DMS53 (cell line): ENCODE results near the gene ZFYVE28.

Source experiments
- DNase-seq: peaks from one replicate; lab custom pipeline; 2025; lab: John Stamatoyannopoulos, UW

The ZFYVE28 gene

DNA sequence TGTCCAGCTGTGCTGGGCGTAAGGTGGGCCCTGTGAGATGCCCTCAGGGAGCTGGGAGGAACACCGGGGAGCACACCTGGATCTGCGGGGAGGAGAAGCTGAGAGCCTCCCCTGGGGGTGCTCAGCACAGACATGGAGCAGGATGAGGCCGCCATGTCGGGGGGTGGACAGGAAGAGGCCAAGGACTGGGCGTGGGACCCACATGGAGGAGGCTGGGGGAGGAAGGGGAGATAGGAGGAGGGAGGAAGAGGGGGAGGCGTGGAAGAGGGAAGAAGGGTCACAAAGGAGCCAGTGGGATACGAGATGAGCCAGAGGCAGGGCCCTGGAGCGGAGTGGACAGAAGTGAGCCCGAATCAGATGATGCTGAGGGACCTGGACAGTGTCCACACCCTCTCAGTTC, 66.3 kb downstream of the ZFYVE28 start:
- no peak for DNase-seq

- DNase-seq, result no peak
Measured at GRCh38 chr4:2350982-2351381, 67.5 kb downstream of the ZFYVE28 start.

- DNase-seq, result no peak
Measured at GRCh38 chr4:2348786-2349185, 69.7 kb downstream of the ZFYVE28 start.

- no peak for DNase-seq
Measured at GRCh38 chr4:2347190-2347589, 71.3 kb downstream of the ZFYVE28 start.

GRCh38 chr4:2343476-2343875, 75.0 kb downstream of the ZFYVE28 start:
- DNase-seq, result no peak

- DNase-seq, result no peak
Measured at GRCh38 chr4:2341911-2342652, 76.4 kb downstream of the ZFYVE28 start.

DNA sequence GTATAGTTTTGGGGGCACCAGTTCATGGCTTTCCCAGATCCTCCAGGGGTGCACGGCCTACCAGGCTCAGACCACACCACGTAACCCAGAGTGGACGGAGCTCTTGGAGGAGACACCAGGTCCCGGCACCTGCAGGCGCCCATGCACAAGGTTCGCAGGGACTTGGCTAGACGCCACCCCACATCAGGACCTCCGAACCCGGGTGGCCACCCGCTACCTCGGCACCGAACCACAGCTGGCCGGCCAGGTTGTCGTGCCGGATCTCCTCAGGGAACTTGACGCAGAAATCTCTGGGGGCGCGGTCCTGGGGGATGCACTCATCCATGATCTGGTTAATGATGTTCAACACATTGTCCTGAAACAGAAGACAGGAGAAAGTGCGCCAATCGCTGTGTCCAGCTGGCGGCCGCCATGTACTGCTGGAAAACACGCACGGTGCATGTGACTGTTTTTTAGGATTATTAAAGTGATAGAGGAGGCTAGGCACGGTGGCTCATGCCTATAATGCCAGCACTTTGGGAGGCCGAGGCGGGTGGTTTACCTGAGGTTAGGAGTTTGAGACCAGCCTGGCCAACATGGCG, 77.1 kb downstream of the ZFYVE28 start:
- no peak for DNase-seq

DNA sequence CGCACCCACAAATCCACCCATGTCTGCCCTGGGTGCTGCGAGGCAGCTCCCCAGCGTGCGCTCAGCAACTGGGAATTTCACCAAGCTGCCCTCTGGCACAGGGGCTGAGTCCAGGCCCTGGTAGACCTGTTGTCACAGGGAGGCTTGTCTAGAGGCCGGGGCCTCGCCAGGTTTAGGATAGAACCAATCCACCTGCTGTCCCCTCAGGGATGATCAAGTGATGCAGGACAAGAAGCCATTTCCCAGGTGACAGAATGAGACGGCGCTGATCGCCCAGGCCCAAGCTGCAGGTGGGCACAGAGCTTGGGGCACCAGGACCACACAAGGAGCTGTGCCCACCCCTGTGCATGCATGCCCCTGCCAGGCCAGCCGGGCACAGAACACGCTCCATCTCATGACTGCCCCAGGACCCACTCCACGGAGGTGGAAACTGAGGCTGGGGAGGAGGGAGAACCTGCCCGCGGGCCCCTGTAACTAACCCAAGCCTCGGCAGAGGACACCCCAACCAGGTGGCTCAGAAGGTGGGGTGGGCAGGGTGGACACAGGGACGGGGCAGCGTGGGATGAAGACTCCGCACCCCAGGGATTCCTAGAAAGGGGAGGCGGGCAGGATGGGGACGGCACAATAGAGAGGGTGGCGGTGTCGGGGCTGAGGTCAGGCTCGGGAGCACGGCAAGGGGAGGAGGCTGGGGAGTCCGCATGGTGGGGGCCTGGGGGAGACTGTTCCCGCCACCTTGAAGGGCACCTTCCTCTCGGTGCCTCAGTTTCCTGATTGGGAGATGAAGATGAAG, 78.0 kb downstream of the ZFYVE28 start:
- DNase-seq, result no peak

DNA sequence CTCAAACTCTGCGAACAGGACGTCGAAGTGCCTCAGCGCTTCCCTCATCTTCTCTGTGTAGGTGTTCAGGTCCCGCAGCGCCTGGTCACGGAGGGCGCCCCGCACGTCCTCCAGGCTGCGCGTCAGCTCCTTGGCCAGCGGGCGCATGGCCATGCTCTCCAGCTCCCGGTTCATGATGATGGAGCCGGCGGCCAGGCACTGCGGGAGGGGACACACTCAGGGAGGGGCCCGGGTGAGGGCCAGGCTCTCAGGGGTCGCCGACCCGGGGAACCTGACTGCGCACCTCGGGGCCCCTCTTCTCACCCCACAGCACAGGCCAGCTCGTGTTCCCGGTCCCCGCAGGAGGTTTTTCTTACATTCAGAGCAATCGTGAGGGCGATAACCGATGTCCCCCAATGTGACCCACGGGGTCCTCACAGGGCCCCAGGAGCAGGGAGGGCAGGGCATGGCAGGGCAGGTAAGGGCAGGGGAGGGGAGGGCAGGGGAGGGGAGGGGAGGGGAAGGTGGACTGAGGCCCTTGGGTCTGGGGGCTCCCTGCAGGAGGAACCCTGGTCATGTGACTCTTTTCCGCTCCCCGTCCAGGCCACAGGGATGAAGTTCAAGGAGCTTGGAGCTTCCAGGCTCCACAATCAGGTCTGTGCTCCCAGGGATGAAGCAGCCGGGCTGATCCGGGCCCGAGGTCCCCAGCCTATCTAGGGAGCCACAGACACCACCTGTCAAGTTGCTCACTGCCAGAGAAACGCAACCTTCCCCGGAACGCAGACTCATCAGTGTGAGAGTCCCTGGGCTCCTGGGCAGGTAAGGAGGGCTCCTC, 78.8 kb downstream of the ZFYVE28 start:
- DNase-seq, result no peak

DNA sequence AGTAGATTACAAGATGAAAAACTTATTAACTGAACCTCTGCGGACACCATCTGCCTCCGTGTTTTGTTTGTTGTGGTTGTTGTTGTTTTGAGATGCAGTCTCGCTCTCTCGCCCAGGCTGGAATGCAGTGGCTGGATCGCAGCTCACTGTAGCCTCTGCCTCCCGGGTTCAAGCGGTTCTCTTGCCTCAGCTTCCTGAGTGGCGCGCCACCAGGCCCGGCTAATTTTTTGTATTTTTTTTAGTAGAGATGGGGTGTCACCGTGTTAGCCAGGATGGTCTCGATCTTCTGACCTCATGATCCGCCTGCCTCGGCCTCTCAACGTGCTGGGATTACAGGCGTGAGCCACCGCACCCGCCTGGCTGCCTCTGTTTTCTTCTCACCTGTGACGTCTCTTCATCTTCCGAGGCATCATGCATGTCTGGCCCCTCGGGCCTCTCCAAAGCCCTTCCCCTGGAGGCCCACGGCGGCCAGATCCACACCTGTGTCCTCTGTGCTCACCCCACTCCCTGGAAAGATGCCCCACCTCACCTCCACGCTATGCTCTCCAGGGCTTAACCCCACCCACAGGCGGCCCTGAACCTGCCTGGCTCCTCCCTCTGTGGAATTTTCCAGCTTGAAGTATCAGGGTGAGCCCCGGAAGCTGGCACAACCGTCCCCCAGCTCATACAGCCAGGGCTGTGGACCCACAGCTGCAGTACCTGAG, 79.5 kb downstream of the ZFYVE28 start:
- DNase-seq, result no peak

DNA sequence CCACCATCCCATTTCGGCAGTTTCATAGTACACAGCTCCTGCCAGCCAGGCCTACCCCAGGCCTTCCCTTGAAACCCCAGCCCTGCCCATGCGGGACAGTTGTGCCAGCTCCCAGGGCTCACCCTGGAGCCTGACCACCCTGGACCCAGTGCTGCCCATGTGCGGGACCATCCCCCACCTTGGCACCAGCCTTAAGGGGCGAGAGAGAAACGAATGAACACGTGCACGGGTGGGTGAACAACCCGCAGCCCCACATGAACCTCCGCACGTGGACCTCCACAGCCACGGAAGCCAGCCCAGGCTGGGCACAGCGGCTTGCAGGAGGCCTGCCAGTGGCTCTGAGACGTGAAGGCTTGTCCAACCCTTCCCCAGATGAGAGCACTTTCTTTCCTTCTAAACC, 80.5 kb downstream of the ZFYVE28 start:
- no peak for DNase-seq

DNA sequence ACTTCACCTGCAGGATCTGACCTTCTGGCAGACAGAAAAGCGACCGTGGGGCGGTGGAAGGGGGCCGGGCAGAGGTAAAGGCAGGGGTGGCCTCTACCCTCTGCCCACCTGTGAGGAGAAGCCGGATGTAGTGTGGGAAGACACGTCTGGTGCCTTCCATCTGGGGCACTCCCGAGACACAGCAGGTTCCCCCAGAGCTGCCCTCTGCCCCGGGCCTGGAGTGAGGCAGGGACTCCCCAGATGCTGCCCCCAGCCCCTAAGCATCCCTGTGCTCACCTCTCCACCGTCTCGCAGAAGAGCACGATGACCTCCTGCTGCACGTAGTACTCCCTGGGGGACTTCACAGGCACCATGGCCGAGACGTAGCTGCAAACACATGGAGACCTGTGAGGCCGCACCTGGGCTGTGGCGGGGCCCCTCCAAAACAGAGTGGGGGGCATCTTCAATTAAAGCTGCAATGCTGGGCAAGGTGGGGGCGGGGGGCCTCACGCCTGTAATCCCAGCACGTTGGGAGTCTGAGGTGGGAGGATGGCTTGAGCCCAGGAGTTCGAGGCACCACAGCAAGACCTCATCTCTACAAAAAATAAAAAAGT, 81.2 kb downstream of the ZFYVE28 start:
- DNase-seq, result no peak

GRCh38 chr4:2336659-2337058, 81.8 kb downstream of the ZFYVE28 start:
- DNase-seq, result no peak

GRCh38 chr4:2335729-2336101, 82.7 kb downstream of the ZFYVE28 start:
- no peak for DNase-seq

- DNase-seq, result no peak
Measured at GRCh38 chr4:2334826-2335728, 83.4 kb downstream of the ZFYVE28 start.

DNA sequence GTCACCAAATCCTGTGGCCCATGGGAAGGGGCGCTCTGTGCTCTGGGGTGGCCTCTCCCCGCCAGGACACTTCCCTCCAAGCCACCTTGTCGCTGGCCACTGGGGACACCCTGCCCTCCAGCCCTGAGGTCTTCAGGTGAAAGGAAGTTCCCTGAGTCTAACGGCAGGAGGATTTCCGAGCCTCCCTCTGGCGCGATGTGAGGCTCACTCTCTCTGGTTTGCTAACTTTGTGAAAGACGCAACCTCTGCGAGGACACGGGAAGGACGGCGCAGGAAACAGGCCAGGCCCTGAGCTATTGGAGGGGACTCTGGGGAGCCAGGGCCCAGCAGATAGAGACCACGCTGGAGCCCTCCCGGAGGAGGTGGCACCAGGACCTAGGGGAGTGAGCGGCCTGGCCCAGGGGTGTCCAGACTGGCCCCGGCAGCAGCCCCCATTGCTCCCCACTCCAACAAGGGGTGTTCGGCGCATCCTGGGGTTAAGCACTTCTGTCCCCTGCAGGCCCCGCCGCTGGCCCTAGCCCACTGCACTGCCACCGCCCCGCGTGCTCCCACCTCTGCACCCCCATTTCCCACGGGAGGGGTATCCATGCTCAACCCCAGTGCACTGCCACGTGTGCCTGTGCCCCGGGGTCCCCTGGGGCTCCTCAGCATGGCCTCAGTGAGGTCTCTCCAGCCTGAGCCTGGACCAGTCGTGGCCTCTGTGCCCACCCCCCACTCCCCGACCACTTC, 84.4 kb downstream of the ZFYVE28 start:
- no peak for DNase-seq

DNA sequence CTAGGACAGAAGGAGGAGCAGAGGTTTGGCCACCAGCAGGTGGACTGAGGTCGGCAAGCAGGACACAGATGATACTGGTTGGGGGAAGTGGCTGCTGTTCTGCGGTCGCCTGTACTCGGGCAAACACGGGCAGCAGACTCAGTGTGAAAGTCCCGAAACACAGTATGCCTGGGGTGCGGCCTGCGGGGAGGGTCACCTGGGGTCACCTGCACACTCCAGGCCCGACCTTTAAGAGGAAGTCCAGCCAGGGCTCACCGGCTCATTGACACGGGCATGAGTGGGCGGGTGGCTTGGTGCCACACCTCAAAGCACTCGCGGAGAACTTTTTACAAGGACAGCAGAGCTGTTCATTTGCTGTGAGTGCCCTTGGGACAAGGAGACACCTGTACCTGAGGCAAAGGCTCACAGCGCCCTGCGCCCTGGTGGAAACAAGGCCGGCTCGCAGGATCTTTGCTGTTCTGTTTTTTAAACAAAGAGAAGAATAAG, 85.0 kb downstream of the ZFYVE28 start:
- DNase-seq, result no peak

- DNase-seq, result no peak
Measured at GRCh38 chr4:2332976-2333319, 85.5 kb downstream of the ZFYVE28 start.

GRCh38 chr4:2332201-2332975, 86.1 kb downstream of the ZFYVE28 start:
- no peak for DNase-seq
